Left cardiac atrium (tissue), 4 donors: ENCODE results near the gene ATAD1. TPM values are rescaled to one million over a fixed set of nuclear protein-coding genes. Genes with fewer than 3 reads are reported as not detected.
"Not testable (repeated sequence)": the region's sequence is repeated elsewhere in the genome, so short reads cannot be mapped to it uniquely, and the experiment has no call there.

Experiments used
- ATAC-seq, 2 donors: fragments of 200-7000 bp; cut with Tn5 transposase; one replicate each; pipeline ENCODE4 v1.9.1; 2020; ENCODE audit warnings: mild to moderate bottlenecking in 2 of 2, moderate library complexity in 2 of 2
- DNase-seq: peaks from one replicate; pipeline ENCODE4 v3.0.0-alpha.2; 2020
- intact Hi-C, 2 donors: fragments of 100-400 bp; cut with DNase I; formaldehyde crosslinking; loops; one replicate each; pipeline versions ENCODE4 v1.14.1 to v1.15.1; 2022 to 2023
- total RNA-seq, 2 donors: library from RNA; stranded (reverse); fragmentation: NEBNext Ultra II Directional; extraction: Animal tissue kit (Norgen Biotek cat#: 25700); gene quantifications; one replicate each; pipeline ENCODE4 v1.2.1, GENCODE V29; 2021
- donor health status: DM: no; HTN: yes; CAD: no.
- donor health status: DM: no; HTN: yes; CAD: no; lungs with severe emphysema.
- donor health status: DM: yes; HTN: yes; CAD: no.
- donor health status: Dilated cardiomyopathy.

ATAD1 gene
- total RNA-seq, 2 donors from 2014 or later = 84.9 to 150 TPM

GRCh38 chr10:87852089-87852488, 34.1 kb upstream of the ATAD1 start:
- ATAC-seq (no peak), DNase-seq (no peak)
- intact Hi-C loops = loop anchor here (5.0 to 10.0 kb wide), 4 partner anchors 260 to 703 kb away; no protein-coding TSS in a partner anchor

DNA sequence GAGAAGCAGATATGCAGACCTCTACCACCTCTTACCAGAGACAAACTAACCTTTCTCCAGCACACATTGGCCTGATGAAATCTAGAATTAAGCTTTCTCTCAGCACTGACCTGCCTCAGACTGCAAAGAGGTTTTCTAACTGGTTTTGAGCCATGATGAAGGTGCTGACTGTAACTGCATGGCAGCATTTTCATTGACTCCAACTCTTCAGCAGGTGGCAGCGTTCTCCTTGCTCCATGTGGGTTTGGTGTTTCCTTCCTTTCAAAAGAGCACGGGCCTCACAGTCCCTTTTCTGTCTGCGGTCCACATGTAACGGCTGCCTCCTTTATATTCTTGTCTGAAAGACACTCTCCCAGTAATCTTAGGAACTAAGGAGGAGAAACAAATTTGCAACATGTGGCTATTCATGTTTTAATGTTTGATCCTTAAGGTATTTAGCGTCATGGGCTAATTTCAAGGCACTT, 32.7 kb upstream of the ATAD1 start:
- intact Hi-C loops = loop anchor here (5.0 to 10.0 kb wide), 4 partner anchors 262 to 704 kb away; no protein-coding TSS in a partner anchor
- peak; percentile 54 for DNase-seq
- peak; percentile 93 to 97 for ATAC-seq

DNA sequence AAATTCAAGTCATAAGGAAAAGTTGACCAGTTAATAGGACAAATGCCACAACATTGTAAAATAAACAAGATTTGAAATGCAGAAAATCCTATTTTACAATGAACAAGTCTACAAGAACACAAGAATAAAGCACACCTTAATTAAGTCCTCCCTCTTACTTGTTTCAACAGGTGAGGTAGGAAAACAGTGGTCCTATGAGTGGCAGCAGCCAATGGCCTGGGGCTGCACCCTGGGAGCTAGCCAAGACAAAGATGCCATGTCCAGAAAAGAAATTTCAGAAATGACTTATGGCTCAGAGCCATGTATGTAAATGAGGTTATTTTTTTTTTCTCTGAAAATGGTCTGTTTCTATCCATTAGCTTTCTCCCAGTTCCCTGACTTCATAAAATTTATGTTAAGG, 31.0 kb upstream of the ATAD1 start:
- intact Hi-C loops = no loop called here
- DNase-seq = no peak
- no peak for ATAC-seq

DNA sequence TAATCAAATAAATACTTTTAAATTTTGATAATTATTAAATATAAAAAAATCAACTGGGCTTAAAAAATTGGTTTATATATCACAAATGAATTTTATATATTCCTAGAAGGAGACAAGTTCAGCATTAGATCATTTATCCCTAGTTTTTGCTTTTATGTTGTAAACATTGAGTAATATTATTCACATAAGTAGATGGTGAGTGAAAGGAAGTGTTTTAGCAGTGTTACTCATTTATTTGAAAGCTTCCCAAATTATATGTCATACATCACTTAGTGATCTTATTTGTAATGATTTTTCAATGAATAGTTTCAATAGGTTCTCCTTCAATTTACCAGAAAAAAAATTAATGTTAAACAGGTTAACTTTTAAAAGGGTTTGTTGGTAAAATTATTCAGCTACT, 29.5 kb upstream of the ATAD1 start:
- no peak for ATAC-seq
- intact Hi-C loops = no loop called here

GRCh38 chr10:87846711-87847110, 28.7 kb upstream of the ATAD1 start:
- DNase-seq, intact Hi-C loops, ATAC-seq: not testable (repeated sequence)

More for the DNA sequence above, 29.5 kb upstream of the ATAD1 start:
- no peak for DNase-seq

DNA sequence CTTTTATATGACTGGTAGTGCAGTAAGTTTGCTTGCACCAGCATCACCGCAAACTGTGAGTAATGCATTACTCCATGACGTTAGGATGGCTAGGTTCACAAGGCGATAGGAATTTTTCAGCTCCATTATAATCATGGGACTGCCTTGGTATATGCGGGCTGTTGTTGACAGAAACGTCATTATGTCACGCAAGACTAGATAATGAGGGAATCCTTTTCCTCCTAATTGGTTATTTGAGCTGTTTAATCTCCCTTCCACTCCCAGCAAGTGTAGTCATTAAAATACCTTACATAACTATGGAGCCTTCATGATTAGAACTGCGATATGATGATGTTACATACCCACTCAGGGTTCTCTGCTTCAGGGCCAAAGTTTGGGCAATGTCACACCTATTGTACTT, 28.0 kb upstream of the ATAD1 start:
- intact Hi-C loops = no loop called here
- peak; percentile 39 to 82 for ATAC-seq

DNA sequence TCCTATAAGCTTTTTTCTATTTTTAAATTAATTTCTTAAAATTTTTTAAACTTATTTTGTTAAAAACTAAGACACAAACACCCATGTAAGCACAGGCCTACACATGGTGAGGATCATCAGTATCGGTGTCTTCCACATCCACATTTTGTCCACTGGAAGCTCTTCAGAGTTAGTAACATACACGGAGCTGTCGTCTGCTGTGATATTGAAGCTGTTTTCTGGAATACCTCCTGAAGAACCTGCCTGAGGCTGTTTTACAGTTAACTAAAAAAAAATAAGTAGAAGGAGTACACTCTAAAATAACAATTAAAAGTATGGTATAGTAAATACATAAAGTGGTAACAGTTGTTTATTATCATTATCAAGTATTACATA, 27.6 kb upstream of the ATAD1 start:
- peak in 1 of 2 donors; percentile 8 for ATAC-seq
- intact Hi-C loops = no loop called here
- DNase-seq = no peak

More for the DNA sequence above, 28.0 kb upstream of the ATAD1 start:
- no peak for DNase-seq

GRCh38 chr10:87844837-87845623, 27.0 kb upstream of the ATAD1 start:
- no peak for DNase-seq
- ATAC-seq = peak in 1 of 2 donors; percentile 59
- intact Hi-C loops = no loop called here

DNA sequence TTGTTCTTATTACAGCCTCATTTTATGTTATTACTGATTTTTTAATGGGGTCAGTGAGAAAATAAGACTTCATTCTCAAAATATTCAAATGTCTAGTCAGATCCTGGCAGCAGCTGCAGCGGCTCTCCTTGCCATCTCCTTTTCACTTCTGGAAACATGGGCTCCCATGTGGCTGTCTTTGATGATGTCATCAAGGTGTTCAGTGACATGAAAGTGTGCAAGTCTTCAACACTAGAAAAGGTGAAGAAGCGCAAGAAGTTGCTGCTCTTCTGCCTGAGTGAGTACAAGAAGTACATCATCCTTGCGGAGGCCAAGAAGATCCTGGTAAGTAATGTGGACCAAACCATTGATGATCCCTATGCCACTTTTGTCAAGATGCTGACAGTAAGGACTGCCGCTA, 25.7 kb upstream of the ATAD1 start:
- intact Hi-C loops = no loop called here
- DNase-seq (no peak), ATAC-seq (no peak)

DNA sequence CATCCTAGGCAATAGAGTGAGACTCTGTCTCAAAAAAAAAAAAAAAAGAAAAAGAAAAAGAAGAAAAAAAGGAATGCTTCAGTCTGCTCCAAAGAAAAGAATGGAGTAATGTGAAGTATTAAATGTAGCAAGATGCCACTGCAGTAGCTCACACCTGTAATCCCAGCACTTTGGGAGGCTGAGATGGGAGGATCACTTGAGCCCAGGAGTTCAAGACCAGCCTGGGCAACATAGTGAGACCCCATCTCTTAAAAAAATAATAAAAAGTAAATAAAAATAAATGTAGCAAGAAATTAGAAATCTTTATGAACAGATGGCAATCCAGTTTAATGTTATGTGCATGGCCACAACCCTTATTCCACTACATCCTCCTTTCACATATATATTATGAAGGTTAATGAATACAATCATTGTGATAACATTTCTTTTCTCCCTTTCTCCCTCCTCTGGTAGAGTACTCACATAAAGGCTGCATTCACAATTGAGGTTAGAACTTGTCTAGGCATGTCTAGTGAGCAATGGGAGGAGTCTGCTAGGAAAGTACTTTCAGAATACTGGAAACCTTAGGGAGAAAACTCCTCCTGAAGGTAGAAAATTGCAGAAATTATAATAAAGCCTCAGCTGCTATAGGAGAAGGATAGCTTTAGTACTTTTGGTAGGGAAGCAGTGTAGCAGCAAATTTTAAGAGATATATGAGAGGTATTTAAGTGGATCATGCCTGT, 24.9 kb upstream of the ATAD1 start:
- ATAC-seq = no peak
- intact Hi-C loops = no loop called here
- no peak for DNase-seq

- DNase-seq = no peak
- ATAC-seq = peak in 1 of 2 donors; percentile 49
- intact Hi-C loops = no loop called here
Measured at GRCh38 chr10:87842220-87842641, 24.2 kb upstream of the ATAD1 start.

DNA sequence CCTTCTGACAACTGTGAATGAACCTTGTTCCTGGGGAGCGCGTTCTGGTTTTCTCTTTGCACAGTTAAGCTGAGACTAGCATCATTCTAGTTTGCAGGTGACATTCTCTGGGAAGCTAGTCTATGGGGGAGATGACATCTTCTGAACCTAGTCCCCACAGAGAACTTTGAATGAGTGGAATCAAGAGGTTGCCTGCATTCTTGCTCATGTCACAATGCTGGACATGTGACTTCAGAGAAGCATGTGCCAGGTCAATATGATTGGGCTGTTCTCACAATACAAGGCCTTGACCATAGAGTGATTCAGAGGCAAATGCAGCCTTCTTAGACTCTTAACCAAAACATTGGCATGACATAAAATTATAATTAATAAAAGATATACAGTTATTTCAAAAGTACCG, 23.2 kb upstream of the ATAD1 start:
- DNase-seq (no peak), ATAC-seq (no peak)
- intact Hi-C loops = no loop called here

- intact Hi-C loops = no loop called here
- DNase-seq (no peak), ATAC-seq (no peak)
Measured at GRCh38 chr10:87838650-87839049, 20.6 kb upstream of the ATAD1 start.

- ATAC-seq (no peak), DNase-seq (no peak)
- intact Hi-C loops = no loop called here
Measured at GRCh38 chr10:87837445-87837844, 19.4 kb upstream of the ATAD1 start.

DNA sequence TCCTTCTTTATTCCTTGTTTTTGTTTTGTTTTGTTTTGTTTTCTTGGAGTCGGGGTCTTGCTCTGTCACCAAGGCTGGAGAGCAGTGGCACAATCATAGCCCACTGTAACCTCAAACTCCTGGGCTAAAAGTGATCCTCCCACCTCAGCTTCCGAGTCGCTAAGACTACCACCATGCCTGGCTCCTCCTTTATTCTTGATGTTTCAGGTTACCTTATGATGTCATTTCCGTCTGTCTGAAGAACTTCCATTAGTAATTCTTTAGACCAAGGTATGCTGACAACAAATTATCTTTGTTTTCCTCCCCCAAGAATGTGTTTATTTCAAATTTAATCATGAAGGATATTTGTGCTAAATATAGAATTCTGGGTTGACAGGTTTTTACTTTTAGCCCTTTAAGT, 18.1 kb upstream of the ATAD1 start:
- no peak for DNase-seq
- ATAC-seq = no peak
- intact Hi-C loops = no loop called here

DNA sequence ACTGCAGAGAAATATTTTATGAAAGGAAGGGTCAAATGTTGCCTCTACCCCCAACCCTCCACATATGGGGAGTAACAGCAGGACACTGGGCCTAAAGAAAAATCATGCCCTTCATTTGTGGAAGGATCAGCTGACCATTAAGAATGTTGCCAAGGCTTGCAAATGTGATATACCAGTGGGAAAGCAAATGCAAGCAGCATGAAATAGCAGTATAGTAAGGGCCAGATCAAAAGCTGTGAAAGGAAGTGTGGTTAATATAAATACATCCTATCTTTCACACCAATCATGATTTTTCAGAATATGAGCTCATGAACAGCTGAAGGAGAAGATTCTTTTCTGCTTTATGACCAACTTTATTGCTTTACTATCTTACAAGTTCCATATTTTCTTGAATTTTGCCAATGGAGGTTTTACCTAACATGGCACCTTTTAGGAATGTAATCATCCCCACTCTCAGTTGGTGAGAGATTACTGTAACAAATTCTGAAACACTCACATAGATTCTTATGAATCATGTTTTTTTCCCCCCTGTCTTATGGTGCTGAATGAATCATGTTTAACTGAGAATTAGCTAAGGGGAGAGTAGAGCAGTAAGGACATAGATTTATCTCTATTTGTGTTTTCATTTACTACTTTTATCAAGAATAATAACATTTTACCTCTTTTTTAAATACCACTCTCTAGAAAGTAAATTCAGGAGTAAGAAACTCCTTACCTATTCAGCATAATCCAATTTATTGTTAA, 12.1 kb upstream of the ATAD1 start:
- intact Hi-C loops = no loop called here
- DNase-seq (no peak), ATAC-seq (no peak)

DNA sequence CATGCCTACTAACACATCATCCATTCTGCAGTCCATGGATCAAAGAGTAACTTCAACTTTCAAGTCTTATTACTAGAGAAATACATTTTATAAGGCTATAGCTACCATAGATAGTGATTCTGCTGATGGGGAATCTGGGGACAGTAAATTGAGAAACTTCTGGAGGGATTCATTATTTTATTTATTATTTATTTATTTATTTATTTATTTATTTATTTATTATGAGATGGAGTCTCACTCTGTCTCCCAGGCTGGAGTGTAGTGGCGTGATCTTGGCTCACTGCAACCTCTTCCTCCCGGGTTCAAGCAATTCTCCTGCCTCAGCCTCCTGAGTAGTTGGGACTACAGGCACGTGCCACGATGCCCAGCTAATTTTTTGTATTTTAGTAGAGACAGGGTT, 11.0 kb upstream of the ATAD1 start:
- ATAC-seq, intact Hi-C loops, DNase-seq: not testable (repeated sequence)

DNA sequence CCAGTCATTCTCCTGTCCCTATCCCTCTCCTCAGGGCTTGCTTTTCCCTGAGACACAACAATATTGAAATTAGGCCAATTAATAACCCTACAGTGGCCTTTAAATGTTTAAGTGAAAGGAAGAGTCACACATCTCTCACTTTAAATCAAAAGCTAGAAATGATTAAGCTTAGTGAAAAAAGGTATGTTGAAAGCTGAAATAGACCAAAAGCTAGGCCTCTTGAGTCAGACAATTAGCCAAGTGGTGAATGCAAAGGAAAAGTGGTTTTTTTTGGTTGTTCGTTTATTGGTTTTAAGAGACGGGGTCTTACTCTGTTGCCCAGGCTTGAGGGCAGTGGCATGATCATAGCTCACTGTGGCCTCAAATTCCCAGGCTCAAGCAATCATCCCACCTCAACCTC, 9.7 kb upstream of the ATAD1 start:
- no peak for DNase-seq
- no peak for ATAC-seq
- intact Hi-C loops = no loop called here

DNA sequence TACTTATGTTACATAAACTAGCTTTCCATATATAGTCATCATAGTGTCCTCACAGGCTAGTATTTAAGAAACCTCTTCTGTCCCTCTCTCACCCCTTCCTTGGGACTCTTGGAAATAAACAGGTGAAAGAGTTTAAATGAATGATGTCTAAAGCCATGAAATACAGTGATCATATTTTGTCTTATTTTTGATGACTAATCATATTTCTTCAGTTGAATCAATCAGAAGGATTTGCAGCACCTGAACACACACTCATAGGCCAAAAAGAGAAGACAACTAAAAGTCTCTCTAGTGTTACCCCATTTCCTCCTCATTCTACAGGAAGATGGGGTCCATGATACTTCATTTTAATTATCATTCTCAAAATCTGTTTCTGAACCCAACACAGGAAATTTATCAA, 8.6 kb upstream of the ATAD1 start:
- no peak for ATAC-seq
- no peak for DNase-seq
- intact Hi-C loops = no loop called here

- intact Hi-C loops = no loop called here
- ATAC-seq (no peak), DNase-seq (no peak)
Measured at GRCh38 chr10:87819289-87819585, 1.2 kb upstream of the ATAD1 start.
